NCI-H1417 treated with DMSO at 0.1 percent for 48 hours (cell line): ENCODE data around the gene GPR37L1.
"Not testable (repeated sequence)": the region's sequence is repeated elsewhere in the genome, so short reads cannot be mapped to it uniquely, and the experiment has no call there.

Experiments used
- DNase-seq: peaks from one replicate; lab custom pipeline; 2025; lab: John Stamatoyannopoulos, UW

The GPR37L1 gene

DNA sequence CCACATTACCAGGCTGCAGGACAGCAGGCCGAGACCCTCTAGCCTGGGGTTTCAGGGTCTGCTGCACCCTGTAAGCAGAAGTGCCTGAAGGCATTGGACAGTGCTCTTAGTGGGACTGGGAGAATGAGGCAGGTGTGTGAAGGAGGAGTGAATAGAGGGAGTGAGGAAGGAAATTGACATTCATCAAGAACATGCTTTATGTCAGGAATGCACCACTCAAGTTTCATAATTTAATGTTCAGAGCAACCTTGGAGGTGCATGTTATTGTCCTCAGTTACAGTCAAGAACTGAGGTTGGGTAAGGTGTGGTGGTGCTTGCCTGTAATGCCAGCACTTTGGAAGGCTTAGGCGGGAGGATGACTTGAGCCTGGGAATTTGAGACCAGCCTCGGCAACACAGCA, 11.7 kb upstream of the GPR37L1 start:
- DNase-seq: no peak

DNA sequence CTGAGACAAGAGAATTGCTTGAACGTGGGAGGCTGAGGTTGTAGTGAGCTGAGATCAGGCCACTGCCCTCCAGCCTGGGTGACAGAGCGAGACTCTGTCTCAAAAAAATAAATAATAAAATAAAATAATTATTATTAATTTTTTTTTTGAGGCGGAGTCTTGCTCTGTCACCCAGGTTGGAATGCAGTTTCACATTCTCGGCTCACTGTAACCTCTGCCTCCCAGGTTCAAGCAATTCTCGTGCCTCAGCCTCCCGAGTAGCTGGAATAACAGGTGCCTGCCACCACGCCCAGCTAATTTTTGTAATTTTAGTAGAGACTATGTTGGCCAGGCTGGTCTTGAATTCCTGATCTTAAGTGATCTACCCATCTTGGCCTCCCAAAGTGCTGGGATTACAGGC, 11.1 kb upstream of the GPR37L1 start:
- DNase-seq: not testable (repeated sequence)

DNA sequence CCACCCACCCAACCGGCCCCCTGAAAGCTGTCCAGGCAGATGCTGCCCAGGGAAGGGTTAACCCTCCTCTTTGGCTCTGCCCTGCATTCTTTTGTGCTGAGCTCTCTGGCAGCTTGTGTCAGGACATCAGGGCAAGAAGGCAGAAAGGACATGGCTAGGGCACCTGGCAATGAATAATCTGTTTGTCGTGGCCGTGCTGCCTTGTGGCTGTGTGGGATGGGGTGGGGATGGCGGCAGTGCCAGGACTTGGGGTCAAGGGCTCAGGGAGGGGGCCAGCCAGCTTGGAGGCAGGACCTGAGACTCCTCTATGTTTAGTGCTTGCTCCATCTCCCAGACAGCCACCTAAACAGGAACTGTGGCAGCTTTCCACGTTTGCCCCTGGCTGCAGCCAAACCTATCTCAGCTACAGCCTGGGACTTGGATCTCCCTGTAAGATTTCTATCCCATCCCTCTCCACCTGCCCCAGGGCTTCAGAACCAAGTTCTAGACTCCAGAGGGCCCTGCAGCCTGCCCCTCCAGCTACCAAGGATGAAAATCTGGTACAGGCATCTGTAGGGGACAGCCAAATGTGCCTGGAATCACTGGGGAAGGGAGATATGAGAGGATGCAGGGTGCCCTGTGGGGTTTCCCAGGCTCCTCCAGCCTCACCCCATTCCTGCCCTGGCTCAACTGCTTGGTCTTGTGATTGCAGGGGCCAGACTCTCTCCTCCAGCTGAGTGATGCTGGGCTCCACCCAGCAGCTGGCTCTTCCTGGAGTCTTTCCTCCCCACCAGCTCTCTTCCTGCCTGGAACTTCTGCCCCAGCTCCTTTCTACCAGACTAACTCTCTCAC, 9.6 kb upstream of the GPR37L1 start:
- DNase-seq: no peak

DNA sequence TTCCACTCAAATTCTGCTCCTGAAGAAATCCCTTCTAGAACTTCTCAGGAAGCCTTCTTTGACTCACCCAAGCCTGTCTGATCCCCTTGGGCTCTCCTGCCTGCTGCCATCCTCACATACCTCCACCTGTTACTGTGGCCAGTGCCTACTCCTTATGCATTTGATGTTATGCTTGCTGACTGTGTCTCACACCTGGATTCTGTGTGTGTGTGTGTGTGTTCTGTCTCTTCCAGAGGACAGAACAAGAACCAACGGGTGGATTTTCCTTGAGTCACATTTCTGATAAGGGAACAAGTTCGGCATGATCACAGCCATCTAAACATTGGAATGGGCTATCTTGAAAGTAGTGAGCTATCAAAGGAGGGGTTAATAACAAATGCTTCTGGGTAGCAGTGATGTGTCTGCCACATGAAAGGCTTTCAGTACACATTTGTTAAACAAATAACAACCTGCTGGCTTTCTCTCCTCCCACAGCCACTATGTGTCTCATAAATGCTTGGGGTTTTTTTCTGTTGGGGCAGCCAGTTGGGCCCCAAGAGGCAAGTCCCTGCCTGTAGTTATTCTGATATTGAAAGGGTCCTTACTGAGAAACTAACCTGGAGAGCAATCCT, 8.9 kb upstream of the GPR37L1 start:
- no peak for DNase-seq

DNA sequence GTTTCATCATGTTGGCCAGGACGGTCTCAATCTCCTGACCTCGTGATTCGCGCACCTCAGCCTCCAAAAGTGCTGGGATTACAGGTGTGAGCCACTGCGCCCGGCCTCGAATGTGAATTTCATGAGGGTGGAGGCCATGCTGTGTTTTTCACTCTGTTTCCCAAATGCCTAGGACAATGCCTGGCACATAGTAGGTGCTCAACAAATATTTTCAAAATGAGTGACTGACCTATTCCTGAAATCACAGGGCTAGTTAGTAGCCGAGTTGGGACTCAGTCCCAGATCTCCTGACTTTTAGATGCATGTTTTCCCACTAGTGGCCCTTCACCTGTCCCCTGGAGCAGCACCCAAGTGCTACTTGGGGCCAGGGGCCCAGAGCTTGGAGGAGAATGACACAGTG, 6.4 kb upstream of the GPR37L1 start:
- no peak for DNase-seq

DNA sequence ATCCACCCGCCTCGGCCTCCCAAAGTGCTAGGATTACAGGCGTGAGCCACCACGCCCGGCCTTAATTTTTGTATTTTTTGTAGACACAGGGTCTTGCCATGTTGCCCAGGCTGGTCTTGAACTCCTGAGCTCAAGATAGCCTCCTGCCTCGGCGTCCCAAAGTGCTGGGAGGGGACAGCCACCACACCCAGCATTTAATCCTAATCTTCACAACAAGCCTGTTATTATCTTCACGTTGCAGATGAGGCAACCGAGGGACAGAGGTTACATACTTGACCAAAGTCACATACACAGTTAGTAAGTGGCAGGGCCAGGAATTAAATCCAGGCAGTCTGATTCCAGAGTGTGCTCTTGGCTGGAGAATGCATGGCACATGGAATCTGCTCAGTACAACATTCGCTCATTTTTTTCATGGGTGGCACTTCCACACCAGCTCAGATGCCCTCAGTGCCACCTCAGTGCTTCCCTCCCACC, 4.8 kb upstream of the GPR37L1 start:
- no peak for DNase-seq

DNA sequence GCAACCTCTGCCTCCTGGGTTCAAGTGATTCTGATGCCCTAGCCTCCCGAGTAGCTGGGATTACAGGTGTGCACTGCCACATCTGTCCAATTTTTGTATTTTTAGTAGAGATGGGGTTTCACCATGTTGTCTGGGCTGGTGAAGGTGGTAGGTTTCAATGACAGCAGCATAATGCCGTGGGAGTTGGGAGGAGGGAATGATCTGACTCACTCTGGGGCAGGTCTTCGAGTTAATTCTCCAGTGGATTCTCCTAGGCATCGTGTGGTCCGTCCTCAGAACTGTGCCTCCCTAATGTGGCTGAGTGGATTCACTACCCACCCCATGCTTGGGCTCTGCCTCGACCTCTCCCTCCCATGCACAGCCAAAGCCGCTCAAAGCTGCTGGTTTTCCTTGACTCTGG, 1.7 kb upstream of the GPR37L1 start:
- DNase-seq: no peak

DNA sequence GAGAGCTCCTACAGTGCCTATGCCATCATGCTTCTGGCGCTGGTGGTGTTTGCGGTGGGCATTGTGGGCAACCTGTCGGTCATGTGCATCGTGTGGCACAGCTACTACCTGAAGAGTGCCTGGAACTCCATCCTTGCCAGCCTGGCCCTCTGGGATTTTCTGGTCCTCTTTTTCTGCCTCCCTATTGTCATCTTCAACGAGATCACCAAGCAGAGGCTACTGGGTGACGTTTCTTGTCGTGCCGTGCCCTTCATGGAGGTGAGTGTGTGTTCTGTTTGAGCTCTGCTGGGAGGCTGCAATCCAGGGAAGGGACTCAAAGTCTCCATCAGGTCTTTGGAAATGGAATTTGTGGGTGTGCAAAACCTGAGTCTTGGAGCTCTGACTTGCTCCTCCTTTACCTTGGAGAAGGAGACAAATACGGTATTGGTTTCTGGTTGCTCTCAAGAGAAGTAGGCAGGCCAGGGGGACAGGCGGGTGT, 658 bp downstream of the GPR37L1 start:
- no peak for DNase-seq

- DNase-seq: no peak
These were observed 1.4 kb downstream of the GPR37L1 start for GRCh38 chr1:202124142-202124541.

DNA sequence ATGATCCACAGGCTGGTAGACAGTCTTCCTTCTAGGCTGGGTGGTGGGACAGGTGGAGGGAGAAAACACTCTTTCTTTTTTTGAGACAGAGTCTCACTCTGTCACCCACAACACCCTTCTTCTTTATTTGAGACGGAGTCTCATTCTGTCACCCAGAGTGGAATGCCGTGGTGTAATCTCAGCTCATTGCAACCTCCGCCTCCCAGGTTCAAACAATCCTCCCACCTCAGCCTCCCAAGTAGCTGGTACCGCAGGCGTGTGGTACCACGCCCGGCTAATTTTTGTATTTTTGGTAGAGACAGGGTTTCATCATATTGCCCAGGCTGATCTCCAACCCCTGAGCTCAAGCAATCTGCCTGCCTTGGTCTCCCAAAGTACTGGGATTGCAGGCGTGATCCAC, 2.9 kb downstream of the GPR37L1 start:
- DNase-seq: no peak

- DNase-seq: no peak
These were observed 3.7 kb downstream of the GPR37L1 start for GRCh38 chr1:202126426-202126825.

GRCh38 chr1:202127061-202127460, 4.3 kb downstream of the GPR37L1 start:
- DNase-seq: no peak

- no peak for DNase-seq
These were observed 5.3 kb downstream of the GPR37L1 start for GRCh38 chr1:202127836-202128622.

GRCh38 chr1:202129453-202130296, 7.0 kb downstream of the GPR37L1 start:
- DNase-seq: no peak

DNA sequence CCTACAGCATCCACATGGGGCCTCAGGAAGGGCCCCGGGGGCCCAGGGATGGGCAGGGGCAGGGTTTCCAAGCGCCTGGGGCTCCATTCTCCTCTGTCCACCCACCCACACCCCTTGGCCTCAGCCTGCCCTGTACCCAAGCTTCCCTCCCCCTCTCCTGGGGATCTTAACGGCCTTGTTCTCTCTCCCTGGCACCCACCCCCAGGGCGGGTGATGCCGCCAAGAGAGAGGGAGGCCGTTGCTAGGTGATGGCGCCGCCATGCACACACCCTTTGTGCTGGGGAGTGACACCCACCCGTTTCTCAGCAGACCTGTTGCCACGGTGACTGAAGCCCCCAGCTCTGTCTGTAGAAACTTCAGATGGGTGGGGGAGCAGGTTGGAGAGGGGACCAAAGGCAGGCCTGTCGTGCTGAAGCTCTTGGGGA, 7.6 kb downstream of the GPR37L1 start:
- DNase-seq: no peak

GRCh38 chr1:202130816-202131522, 8.3 kb downstream of the GPR37L1 start:
- no peak for DNase-seq

GRCh38 chr1:202131956-202132821, 9.5 kb downstream of the GPR37L1 start:
- no peak for DNase-seq

GRCh38 chr1:202133001-202133400, 10.3 kb downstream of the GPR37L1 start:
- DNase-seq: no peak

- DNase-seq: no peak
These were observed 10.8 kb downstream of the GPR37L1 start for GRCh38 chr1:202133496-202133895.

- no peak for DNase-seq
These were observed 11.3 kb downstream of the GPR37L1 start for GRCh38 chr1:202133989-202134388.
